HG03196 (cell line): ENCODE data around the gene POLD1.

Experiments used
- ATAC-seq: cut with Tn5 transposase; IDR thresholded peaks from one replicate; pipeline ENCODE4 v1.9.1; 2021; ENCODE audit not compliant: unreplicated experiment

The POLD1 gene

GRCh38 chr19:50461066-50461875 is 77.1 kb downstream of the POLD1 start:
- ATAC-seq = peak; percentile 47

DNA sequence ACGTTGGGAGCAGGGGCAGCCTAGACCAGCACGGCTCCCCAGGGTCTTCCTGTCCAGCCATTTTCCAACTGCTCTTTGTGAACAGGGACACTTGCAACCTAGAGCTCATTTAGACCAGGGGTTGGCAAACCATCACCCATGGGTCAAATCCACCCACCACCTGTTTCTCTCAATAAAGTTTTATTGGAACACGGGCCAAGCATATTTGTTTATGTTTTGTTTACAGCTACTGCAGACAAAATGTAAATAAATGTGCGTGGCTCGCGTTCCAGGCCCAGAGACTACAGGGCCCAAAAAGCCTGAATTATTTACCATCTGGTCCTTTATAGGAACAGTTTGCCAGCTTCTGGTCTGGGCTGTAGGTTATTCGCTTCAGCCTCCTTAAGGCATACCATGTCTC is 78.8 kb downstream of the POLD1 start:
- ATAC-seq = no peak

DNA sequence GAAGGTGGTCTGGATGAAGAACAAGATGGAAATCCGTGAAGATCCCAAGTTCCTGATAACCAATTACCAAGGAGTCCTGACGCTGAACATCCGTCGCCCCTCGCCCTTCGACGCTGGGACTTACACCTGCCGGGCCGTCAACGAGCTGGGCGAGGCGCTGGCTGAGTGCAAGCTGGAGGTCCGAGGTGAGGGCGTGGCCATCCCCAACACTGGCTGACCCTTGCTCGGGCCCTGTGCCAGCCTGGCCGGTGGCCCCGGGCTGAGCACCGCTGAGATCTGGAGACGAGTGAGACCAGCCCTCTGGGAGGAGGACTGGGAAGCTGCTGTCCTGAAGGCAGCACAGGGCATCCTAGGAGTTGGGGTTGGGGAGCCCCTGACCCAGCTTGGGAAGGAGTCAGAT is 80.2 kb downstream of the POLD1 start:
- ATAC-seq = no peak

DNA sequence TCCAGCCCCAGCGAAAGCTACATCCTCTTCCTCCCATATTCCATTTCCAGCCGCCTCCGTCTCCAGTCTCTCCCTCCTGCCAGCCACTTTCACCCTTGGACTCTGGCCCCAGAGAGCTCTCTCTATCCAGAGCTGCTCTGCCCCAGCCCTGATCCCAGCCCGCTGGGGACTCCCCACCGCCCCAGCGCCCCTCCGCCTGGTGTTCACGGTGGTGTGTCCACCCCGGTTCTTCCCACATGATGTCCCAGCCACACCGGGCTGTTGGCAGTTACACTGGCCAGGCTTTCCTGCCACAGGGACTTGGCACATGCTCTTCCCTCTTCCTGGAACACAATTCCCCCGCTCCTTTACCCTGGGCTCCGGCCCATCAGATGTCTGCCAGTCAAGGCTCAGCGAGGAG is 80.9 kb downstream of the POLD1 start:
- ATAC-seq = no peak

DNA sequence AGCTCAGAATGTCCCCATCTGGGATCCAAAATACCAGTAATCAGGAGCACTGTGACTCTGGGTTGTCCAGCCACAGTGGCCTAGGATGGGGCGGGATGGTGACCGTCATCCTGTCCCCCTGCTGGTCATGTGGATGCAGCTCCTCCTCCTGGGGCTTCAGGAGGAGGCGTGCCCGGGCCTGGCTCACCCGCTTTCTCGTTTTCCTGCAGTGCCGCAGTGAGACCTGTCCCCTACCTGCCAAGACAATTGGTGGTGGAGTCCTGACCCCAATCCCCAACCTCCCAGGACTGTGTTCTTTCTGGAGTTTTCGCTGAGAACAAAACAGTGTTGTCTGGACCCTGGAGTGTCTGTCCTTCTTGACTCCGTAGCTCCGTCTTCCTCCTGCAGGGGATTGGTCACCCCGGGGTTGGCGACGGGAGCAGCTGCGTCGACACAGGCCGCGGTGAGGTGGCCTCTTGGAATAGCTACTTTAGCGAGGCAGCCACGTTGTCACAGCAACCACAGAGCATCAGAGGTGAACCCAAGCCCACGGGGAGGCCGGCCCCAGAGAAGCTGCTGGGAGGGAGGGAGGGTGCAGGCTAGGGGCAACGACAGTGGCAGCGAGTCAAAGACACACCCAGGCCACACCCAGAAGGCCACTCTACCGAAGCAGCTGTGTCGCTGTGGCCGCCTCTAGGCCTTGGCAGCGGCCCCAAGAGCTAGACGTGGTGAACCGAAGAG is 82.0 kb downstream of the POLD1 start:
- ATAC-seq = no peak

DNA sequence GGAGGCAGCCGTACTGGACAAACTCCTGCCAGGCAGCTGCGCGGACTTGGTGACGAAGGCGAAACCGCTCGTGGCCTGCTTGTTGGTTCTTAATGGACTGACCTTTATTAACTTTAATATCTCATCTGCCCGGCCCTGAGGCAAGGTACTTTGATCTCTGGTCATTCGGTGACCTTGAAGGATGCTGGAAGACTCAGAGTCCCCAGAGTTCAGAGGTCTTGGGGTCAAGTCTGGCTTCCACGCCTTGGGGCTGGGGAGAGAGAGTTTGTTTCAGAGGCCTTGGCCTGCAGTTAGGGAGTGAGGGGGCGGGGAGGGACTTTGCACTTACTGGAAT is 82.5 kb downstream of the POLD1 start:
- ATAC-seq = no peak

- ATAC-seq = no peak
Observed at GRCh38 chr19:50467566-50467965, 83.4 kb downstream of the POLD1 start.
